IMR-90 (cell line): ENCODE results near the gene TSTD2. TPM values are rescaled to one million over a fixed set of nuclear protein-coding genes. Genes with fewer than 3 reads are reported as not detected.

Experiments
- ATAC-seq: fragments of 200-7000 bp; cut with Tn5 transposase; 2 replicates; pipeline ENCODE4 v1.9.1; 2020; ENCODE audit warnings: low read depth, mild to moderate bottlenecking, moderate library complexity
- BruUV-seq: library from RNA; stranded (reverse); fragments of 400-500 nt; replicated peaks from 2 replicates; lab custom pipeline; 2021; lab: Mats Ljungman, UMichigan
- CTCF ChIA-PET: fragments of 300-600 bp; formaldehyde crosslinking; extraction: SDS; loops from one replicate; lab custom pipeline; 2021; ENCODE audit warnings: antibody characterized with exemption; lab: Yijun Ruan, JAX
- POLR2A ChIA-PET: fragments of 300-600 bp; sonication (Branson Sonifier 250); formaldehyde crosslinking; loops from one replicate; lab custom pipeline; 2022; ENCODE audit warnings: antibody characterized with exemption; ENCODE audit not compliant: unreplicated experiment; lab: Charles Lee
- DNase-seq: peaks from one replicate; pipeline ENCODE4 v3.0.0; 2013
- H2AFZ ChIP-seq: replicated peaks from 2 replicates; pipeline ENCODE3; 2013; ENCODE audit warnings: low read length, mild to moderate bottlenecking; ENCODE audit not compliant: poor library complexity
- H2AK5ac ChIP-seq: 2 replicates; pipeline ENCODE4 v1.6.1; 2013; ENCODE audit warnings: low read depth, low read length, inconsistent platforms
- H2AK9ac ChIP-seq: replicated peaks from 2 replicates; pipeline ENCODE3; 2013; ENCODE audit warnings: mild to moderate bottlenecking, low read depth, low read length, moderate library complexity; ENCODE audit not compliant: poor library complexity
- H2BK120ac ChIP-seq: 2 replicates; pipeline ENCODE4 v1.6.1; 2013; ENCODE audit warnings: low read depth, low read length, inconsistent platforms
- H2BK15ac ChIP-seq: 3 replicates; pipeline ENCODE4 v1.6.1; 2013; ENCODE audit warnings: low read depth, low read length, inconsistent platforms
- H2BK20ac ChIP-seq: 2 replicates; pipeline ENCODE4 v1.6.1; 2013; ENCODE audit warnings: low read depth, mild to moderate bottlenecking, inconsistent platforms, low read length, moderate library complexity
- H2BK5ac ChIP-seq: 2 replicates; pipeline ENCODE4 v1.6.1; 2013; ENCODE audit warnings: mild to moderate bottlenecking, low read depth, low read length, inconsistent platforms; ENCODE audit not compliant: poor library complexity, severe bottlenecking
- H3K14ac ChIP-seq: replicated peaks from 2 replicates; pipeline ENCODE4 v1.6.1; 2013; ENCODE audit warnings: low read depth, low read length, inconsistent platforms
- H3K18ac ChIP-seq: 2 replicates; pipeline ENCODE4 v1.6.1; 2013; ENCODE audit warnings: low read depth, low read length, control low read depth
- H3K23ac ChIP-seq: 2 replicates; pipeline ENCODE4 v1.6.1; 2013; ENCODE audit warnings: low read depth, low read length, inconsistent platforms
- H3K27ac ChIP-seq: 2 replicates; pipeline ENCODE4 v1.5.1; 2013; ENCODE audit warnings: mild to moderate bottlenecking, control low read depth, low read length; ENCODE audit not compliant: insufficient read depth
- H3K27me3 ChIP-seq: 2 replicates; pipeline ENCODE4 v1.6.1; 2013; ENCODE audit warnings: low read length; ENCODE audit not compliant: control insufficient read depth, insufficient read depth
- H3K36me3 ChIP-seq: 2 replicates; pipeline ENCODE4 v1.6.1; 2013; ENCODE audit warnings: low read length, mixed read lengths; ENCODE audit not compliant: control insufficient read depth, insufficient read depth
- H3K4ac ChIP-seq: 2 replicates; pipeline ENCODE4 v1.6.1; 2013; ENCODE audit warnings: low read depth, low read length, inconsistent platforms
- H3K4me1 ChIP-seq: 2 replicates; pipeline ENCODE4 v1.6.1; 2013; ENCODE audit warnings: low read length, mixed read lengths; ENCODE audit not compliant: control insufficient read depth, insufficient read depth
- H3K4me2 ChIP-seq: 2 replicates; pipeline ENCODE4 v1.6.1; 2013; ENCODE audit warnings: low read depth, mild to moderate bottlenecking, control low read depth, low read length, moderate library complexity
- H3K4me3 ChIP-seq: 2 replicates; pipeline ENCODE4 v1.5.1; 2013; ENCODE audit warnings: low read depth, mild to moderate bottlenecking, control low read depth, low read length, moderate library complexity; ENCODE audit not compliant: insufficient read depth
- H3K56ac ChIP-seq: 2 replicates; pipeline ENCODE4 v1.6.1; 2013; ENCODE audit warnings: low read length, inconsistent platforms; ENCODE audit not compliant: insufficient read depth; ENCODE audit errors: extremely low read depth
- H3K79me1 ChIP-seq, 2 experiments: 2 replicates each; pipeline ENCODE4 v1.6.1; 2013; ENCODE audit warnings: low read length in 2 of 2, inconsistent platforms in 1 of 2, low read depth in 1 of 2
- H3K9ac ChIP-seq: 2 replicates; pipeline ENCODE4 v1.6.1; 2013; ENCODE audit warnings: low read depth, low read length, control low read depth
- H3K9me1 ChIP-seq: 2 replicates; pipeline ENCODE4 v1.6.1; 2013; ENCODE audit warnings: low read length, inconsistent platforms; ENCODE audit not compliant: insufficient read depth
- H3K9me3 ChIP-seq: 2 replicates; pipeline ENCODE4 v1.6.1; 2013; ENCODE audit warnings: low read length; ENCODE audit not compliant: control insufficient read depth, insufficient read depth
- H4K20me1 ChIP-seq: 2 replicates; pipeline ENCODE4 v1.6.1; 2013; ENCODE audit warnings: low read length, inconsistent platforms; ENCODE audit not compliant: insufficient read depth
- H4K5ac ChIP-seq: 2 replicates; pipeline ENCODE4 v1.6.1; 2013; ENCODE audit warnings: mild to moderate bottlenecking, low read depth, low read length, control low read depth
- H4K8ac ChIP-seq, 2 experiments: 2 replicates each; pipeline ENCODE4 v1.6.1; 2013; ENCODE audit warnings: low read depth in 2 of 2, low read length in 2 of 2, control low read depth in 1 of 2, inconsistent platforms in 1 of 2
- H4K91ac ChIP-seq: 2 replicates; pipeline ENCODE4 v1.6.1; 2013; ENCODE audit warnings: low read depth, low read length, inconsistent platforms; ENCODE audit not compliant: insufficient read depth
- BHLHE40 ChIP-seq: fragments of 150-350 bp; IDR thresholded peaks from 2 replicates; pipeline ENCODE4 v1.6.1; 2016; ENCODE audit warnings: mild to moderate bottlenecking, low read depth, low read length
- MAFK ChIP-seq: IDR thresholded peaks from 2 replicates; pipeline ENCODE4 v1.6.1; 2012; ENCODE audit warnings: low read depth, low read length, improper control_type of control experiment
- POLR2A ChIP-seq: IDR thresholded peaks from 2 replicates; pipeline ENCODE4 v1.6.1; 2012; ENCODE audit warnings: mild to moderate bottlenecking, low read depth, low read length
- USF2 ChIP-seq: fragments of 150-350 bp; IDR thresholded peaks from 2 replicates; pipeline ENCODE4 v1.6.1; 2017; ENCODE audit warnings: mild to moderate bottlenecking, antibody characterized with exemption, low read length, low read depth
- WGBS, 2 experiments: methylation state at CpG; one replicate each; pipeline versions ENCODE4 v1.1.5 to v1.1.7; 2013; ENCODE audit warnings: missing lambda C conversion rate in 2 of 2; ENCODE audit not compliant: insufficient read length in 1 of 2; ENCODE audit errors: extremely low coverage in 2 of 2; 5-methylcytosine and 5-hydroxymethylcytosine counted together
- dilution Hi-C: fragments of 300-500 bp; cut with HindIII; formaldehyde crosslinking; loops from one replicate; pipeline ENCODE4 v1.14.3; 2018; ENCODE audit warnings: low sequenced_read_pairs; ENCODE audit not compliant: unreplicated experiment
- in situ Hi-C: fragments of 300-500 bp; cut with MboI; formaldehyde crosslinking; loops from 3 replicates; pipeline ENCODE4 v1.14.3; 2019; ENCODE audit warnings: low sequenced_read_pairs, inconsistent platforms, mixed read lengths
- intact Hi-C: fragments of 100-400 bp; cut with micrococcal nuclease; formaldehyde crosslinking; loops from 2 replicates; pipeline ENCODE4 v1.10.0; 2022
- polyA plus RNA-seq, 3 experiments: library from polyadenylated mRNA; depleted of rRNA; stranded (reverse); fragments of >200 nt; gene quantifications; 2 replicates each; pipeline ENCODE4 v1.2.3, GENCODE V29; 2012; ENCODE audit warnings: low replicate concordance in 1 of 3
- total RNA-seq: library from RNA; depleted of rRNA; stranded (reverse); fragments of >200 nt; gene quantifications from 2 replicates; pipeline ENCODE4 v1.2.3, GENCODE V29; 2012
- TF ChIP-seq, protein P1 (sequence below): fragments of 150-350 bp; IDR thresholded peaks from 2 replicates; pipeline ENCODE4 v1.6.1; 2016; ENCODE audit warnings: low read depth, mild to moderate bottlenecking, low read length, moderate library complexity, borderline replicate concordance

The TSTD2 gene
- total and polyA plus RNA-seq, 2 of the 4 experiments (the other 2 are of a cell fraction) = 11.2 to 16.3 TPM

GRCh38 chr9:97651646-97652045 is 18.5 kb upstream of the TSTD2 start:
- H3K27me3 ChIP-seq = no peaks in the 10 kb centered on the region
- H4K20me1 ChIP-seq = no peaks in the 10 kb centered on the region; the same call in none of the 2 replicates
- no TSS peak for BruUV-seq
- dilution Hi-C loops = no loop called here
- peaks cover 5% of the 10 kb centered on the region for H3K4me1 ChIP-seq
- no peak overlapping the region for H3K4ac ChIP-seq
- peaks cover 7% of the 10 kb centered on the region; the same call in 1 of the 2 replicates for H3K9me1 ChIP-seq
- TF ChIP-seq MAFK (no peak), POLR2A (no peak), BHLHE40 (no peak), USF2 (no peak)
- TF ChIP-seq, protein P1, sequence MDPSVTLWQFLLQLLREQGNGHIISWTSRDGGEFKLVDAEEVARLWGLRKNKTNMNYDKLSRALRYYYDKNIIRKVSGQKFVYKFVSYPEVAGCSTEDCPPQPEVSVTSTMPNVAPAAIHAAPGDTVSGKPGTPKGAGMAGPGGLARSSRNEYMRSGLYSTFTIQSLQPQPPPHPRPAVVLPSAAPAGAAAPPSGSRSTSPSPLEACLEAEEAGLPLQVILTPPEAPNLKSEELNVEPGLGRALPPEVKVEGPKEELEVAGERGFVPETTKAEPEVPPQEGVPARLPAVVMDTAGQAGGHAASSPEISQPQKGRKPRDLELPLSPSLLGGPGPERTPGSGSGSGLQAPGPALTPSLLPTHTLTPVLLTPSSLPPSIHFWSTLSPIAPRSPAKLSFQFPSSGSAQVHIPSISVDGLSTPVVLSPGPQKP = no peak
- H2BK15ac ChIP-seq = no peak overlapping the region
- no peak overlapping the region for H2BK120ac ChIP-seq
- H2AK5ac ChIP-seq = no peak overlapping the region
- no peak overlapping the region for H4K91ac ChIP-seq
- no peaks in the 10 kb centered on the region for H3K9me3 ChIP-seq
- ChIA-PET CTCF (no interaction called here), POLR2A (no interaction called here)
- intact Hi-C loops = no loop called here
- 60% methylated on average over 1 of the region's 3 CpGs; no CpG with 5 or more reads in 1 of the 2 experiments for WGBS, 2 experiments
- H3K18ac ChIP-seq = no peak overlapping the region
- no peak overlapping the region for H4K8ac ChIP-seq
- no peak overlapping the region for H3K14ac ChIP-seq
- H2AK9ac ChIP-seq = no peak overlapping the region
- H2BK20ac ChIP-seq = no peak overlapping the region
- no peak overlapping the region for H2AFZ ChIP-seq
- in situ Hi-C loops = no loop called here
- H3K79me1 ChIP-seq = peaks cover 12 to 30% of the 10 kb centered on the region in 2 experiments
- H4K5ac ChIP-seq = no peak overlapping the region
- H3K4me2 ChIP-seq = no peak overlapping the region; the same call in 1 of the 2 replicates
- H3K23ac ChIP-seq = no peak overlapping the region
- no peak overlapping the region for H3K27ac ChIP-seq
- ATAC-seq (peak; percentile 81), DNase-seq (peak; percentile 16)
- no peak overlapping the region for H3K4me3 ChIP-seq
- no peak overlapping the region for H3K56ac ChIP-seq
- peaks cover 31% of the 10 kb centered on the region for H3K36me3 ChIP-seq
- H2BK5ac ChIP-seq = peak overlapping the region; percentile 39
- H3K9ac ChIP-seq = no peak overlapping the region
